Measurements from ENCODE around the gene GRB2.
"Not testable (repeated sequence)": the region's sequence is repeated elsewhere in the genome, so short reads cannot be mapped to it uniquely, and the experiment has no call there.

Gene GRB2

GRCh38 chr17:75318615-75319222 is 86.8 kb downstream of the GRB2 start:
- no peak for DNase-seq (ENCODE audit: low read depth)

- DNase-seq (ENCODE audit: low read depth), result no peak
Measured at GRCh38 chr17:75318211-75318610, 87.3 kb downstream of the GRB2 start.

GRCh38 chr17:75317671-75318070 is 87.8 kb downstream of the GRB2 start:
- no peak for DNase-seq (ENCODE audit: low read depth)

GRCh38 chr17:75316253-75316652 is 89.2 kb downstream of the GRB2 start:
- DNase-seq (ENCODE audit: low read depth), result no peak

- no peak for DNase-seq (ENCODE audit: low read depth)
Measured at GRCh38 chr17:75315541-75316243, 89.8 kb downstream of the GRB2 start.

- no peak for DNase-seq (ENCODE audit: low read depth)
Measured at GRCh38 chr17:75313941-75314551, 91.4 kb downstream of the GRB2 start.

GRCh38 chr17:75308732-75309629 is 96.5 kb downstream of the GRB2 start:
- DNase-seq (ENCODE audit: low read depth), result no peak

- no peak for DNase-seq (ENCODE audit: low read depth)
Measured at GRCh38 chr17:75307957-75308731, 97.3 kb downstream of the GRB2 start.

- no peak for DNase-seq (ENCODE audit: low read depth)
Measured at GRCh38 chr17:75301502-75302206, 103.8 kb downstream of the GRB2 start.

GRCh38 chr17:75301049-75301448 is 104.4 kb downstream of the GRB2 start:
- DNase-seq (ENCODE audit: low read depth), result no peak

- no peak for DNase-seq (ENCODE audit: low read depth)
Measured at GRCh38 chr17:75300280-75300679, 105.2 kb downstream of the GRB2 start.

GRCh38 chr17:75295201-75296158 is 110.0 kb downstream of the GRB2 start:
- DNase-seq (ENCODE audit: low read depth), result no peak

GRCh38 chr17:75292810-75293448 is 112.5 kb downstream of the GRB2 start:
- not testable (repeated sequence) for DNase-seq (ENCODE audit: low read depth)

GRCh38 chr17:75289832-75290337 is 115.6 kb downstream of the GRB2 start:
- peak; percentile 25 for DNase-seq (ENCODE audit: low read depth)

- peak; percentile 84 for DNase-seq (ENCODE audit: low read depth)
Measured at GRCh38 chr17:75289115-75289831, 116.2 kb downstream of the GRB2 start, which contains the start of gene SLC25A19. SLC25A19 (minus strand) TSS chr17:75289433; CDS start chr17:75286764, 2,669 bp downstream.

- DNase-seq (ENCODE audit: low read depth), result no peak
Measured at GRCh38 chr17:75288770-75289114, 116.7 kb downstream of the GRB2 start.

GRCh38 chr17:75288359-75288758 is 117.1 kb downstream of the GRB2 start:
- no peak for DNase-seq (ENCODE audit: low read depth)

GRCh38 chr17:75287221-75287620 is 118.3 kb downstream of the GRB2 start:
- no peak for DNase-seq (ENCODE audit: low read depth)

All from stimulated activated CD8-positive, alpha-beta memory T cell treated with anti-CD3 and anti-CD28 coated beads, Interleukin-15, amount 100 ng/mL, for 24 hours (primary cell).